ENCODE measurements around the gene MCTP1.

- TF ChIP-seq CTCF (IDR thresholded peaks at IDR 0.05): no peak
- no peak for TF ChIP-seq POLR2AphosphoS5 (IDR thresholded peaks at IDR 0.05)
- no peak for TF ChIP-seq POLR2A (IDR thresholded peaks at IDR 0.05)
Measured at GRCh38 chr5:95191330-95191729, 93.6 kb downstream of the MCTP1 start.

All from breast epithelium (tissue), 3 donors.